Right lobe of liver (tissue), 6 donors: ENCODE measurements around the gene GLCE. TPM values are rescaled to one million over a fixed set of nuclear protein-coding genes. Genes with fewer than 3 reads are reported as not detected.

ENCODE experiments used
- ATAC-seq, 4 donors: fragments of 200-7000 bp; cut with Tn5 transposase; one replicate each; pipeline ENCODE4 v1.9.1; 2020; ENCODE audit warnings: mild to moderate bottlenecking in 4 of 4, moderate library complexity in 4 of 4
- DNase-seq, 3 donors: peaks; one replicate each; pipeline ENCODE4 v3.0.0-alpha.2; 2020
- H3K27ac ChIP-seq, 3 donors: fragments of 200-600 bp; one replicate each; pipeline ENCODE4 v1.8.0; 2022
- H3K27me3 ChIP-seq, 2 donors: fragments of 200-600 bp; one replicate each; pipeline ENCODE4 v1.8.0; 2022
- H3K36me3 ChIP-seq, 4 donors: fragments of 200-600 bp; sonication (generic) in 1 of 4; one replicate each; pipeline versions ENCODE4 v1.5.1 to v1.8.0; 2017 to 2022; ENCODE audit warnings: control low read depth in 1 of 4
- H3K4me1 ChIP-seq, 4 donors: fragments of 200-600 bp; sonication (generic) in 1 of 4; one replicate each; pipeline versions ENCODE4 v1.5.1 to v1.8.0; 2017 to 2022; ENCODE audit warnings: control low read depth in 1 of 4
- H3K4me3 ChIP-seq, 3 donors: fragments of 200-600 bp; one replicate each; pipeline ENCODE4 v1.8.0; 2022
- H3K9me3 ChIP-seq, 4 donors: fragments of 200-600 bp; sonication (generic) in 1 of 4; one replicate each; pipeline versions ENCODE4 v1.5.1 to v1.8.0; 2017 to 2022; ENCODE audit warnings: control low read depth in 1 of 4
- POLR2A ChIP-seq: fragments of 450-650 bp; IDR thresholded peaks from one replicate; pipeline ENCODE4 v1.6.1; 2017; ENCODE audit warnings: antibody characterized with exemption, mild to moderate bottlenecking
- WGBS: methylation state at CpG from one replicate; pipeline ENCODE4 v1.1.6; 2018; ENCODE audit warnings: low coverage, low lambda C conversion rate; ENCODE audit not compliant: insufficient coverage; ENCODE audit errors: missing lambda C conversion rate; 5-methylcytosine and 5-hydroxymethylcytosine counted together
- intact Hi-C, 2 donors: fragments of 100-400 bp; cut with DNase I; formaldehyde crosslinking; loops; one replicate each; pipeline versions ENCODE4 v1.11.2 to v1.14.1; 2022
- total RNA-seq, 6 experiments: library from RNA; depleted of rRNA in 2 of 6; stranded (reverse); fragments of >200 nt in 2 of 6; fragmentation: NEBNext Ultra II Directional in 3 of 6; extraction: Animal tissue kit (Norgen Biotek cat#: 25700) in 3 of 6; gene quantifications; one replicate each; pipeline versions ENCODE4 v1.1.0 to v1.2.4, GENCODE V29; 2016 to 2023
- TF ChIP-seq, protein P1 (sequence below), 4 donors: fragments of 200-600 bp in 3 of 4; fragments of 450-650 bp in 1 of 4; IDR thresholded peaks; one replicate each; pipeline versions ENCODE4 v1.5.1 to v1.8.0; 2016 to 2022; ENCODE audit warnings: antibody characterized with exemption in 4 of 4, mild to moderate bottlenecking in 2 of 4
- donor health status: DM: no; HTN: yes; CAD: no.
- donor health status: DM: no; HTN: no; CAD: no.
- donor health status: DM: no; HTN: no; CAD: no.
- donor health status: DM: no; HTN: yes; CAD: no.
- donor health status: DM: no; HTN: yes; CAD: no.

Gene GLCE
- total RNA-seq, 6 experiments from 2014 or later: 8.1 to 23.5 (median 15.4) TPM

DNA sequence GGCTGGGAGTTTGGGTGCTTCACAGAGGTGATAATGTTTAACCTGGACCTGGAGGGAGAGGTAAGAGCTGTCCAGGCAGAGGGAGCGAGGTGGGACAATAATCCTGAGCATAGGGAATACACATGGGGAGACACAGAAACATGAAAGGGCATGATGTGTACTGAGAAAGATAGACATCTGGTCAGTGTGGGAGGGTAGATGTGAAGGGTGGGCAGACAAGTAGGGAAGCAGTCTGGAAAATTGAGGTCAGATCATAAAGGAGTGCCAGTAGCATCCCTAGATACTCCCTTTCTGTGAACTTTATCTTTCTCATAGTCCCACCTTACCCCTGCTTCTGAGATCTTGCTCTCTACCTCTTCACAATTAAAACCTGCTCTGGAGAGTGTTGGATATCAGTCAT, 12.0 kb upstream of the GLCE start:
- ATAC-seq (no peak), DNase-seq (no peak)
- Histone ChIP-seq H3K4me1 (no peaks in the 10 kb centered on the region), H3K4me3 (no peak overlapping the region), H3K27ac (no peak overlapping the region), H3K9me3 (no peaks in the 10 kb centered on the region), H3K27me3 (no peaks in the 10 kb centered on the region), H3K36me3 (no peaks in the 10 kb centered on the region)
- TF ChIP-seq POLR2A: no peak
- TF ChIP-seq, protein P1, sequence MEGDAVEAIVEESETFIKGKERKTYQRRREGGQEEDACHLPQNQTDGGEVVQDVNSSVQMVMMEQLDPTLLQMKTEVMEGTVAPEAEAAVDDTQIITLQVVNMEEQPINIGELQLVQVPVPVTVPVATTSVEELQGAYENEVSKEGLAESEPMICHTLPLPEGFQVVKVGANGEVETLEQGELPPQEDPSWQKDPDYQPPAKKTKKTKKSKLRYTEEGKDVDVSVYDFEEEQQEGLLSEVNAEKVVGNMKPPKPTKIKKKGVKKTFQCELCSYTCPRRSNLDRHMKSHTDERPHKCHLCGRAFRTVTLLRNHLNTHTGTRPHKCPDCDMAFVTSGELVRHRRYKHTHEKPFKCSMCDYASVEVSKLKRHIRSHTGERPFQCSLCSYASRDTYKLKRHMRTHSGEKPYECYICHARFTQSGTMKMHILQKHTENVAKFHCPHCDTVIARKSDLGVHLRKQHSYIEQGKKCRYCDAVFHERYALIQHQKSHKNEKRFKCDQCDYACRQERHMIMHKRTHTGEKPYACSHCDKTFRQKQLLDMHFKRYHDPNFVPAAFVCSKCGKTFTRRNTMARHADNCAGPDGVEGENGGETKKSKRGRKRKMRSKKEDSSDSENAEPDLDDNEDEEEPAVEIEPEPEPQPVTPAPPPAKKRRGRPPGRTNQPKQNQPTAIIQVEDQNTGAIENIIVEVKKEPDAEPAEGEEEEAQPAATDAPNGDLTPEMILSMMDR (IDR thresholded peaks at IDR 0.05): no peak
- intact Hi-C loops: no loop called here
- WGBS: no CpG with 5 or more reads among the region's 1 CpG

DNA sequence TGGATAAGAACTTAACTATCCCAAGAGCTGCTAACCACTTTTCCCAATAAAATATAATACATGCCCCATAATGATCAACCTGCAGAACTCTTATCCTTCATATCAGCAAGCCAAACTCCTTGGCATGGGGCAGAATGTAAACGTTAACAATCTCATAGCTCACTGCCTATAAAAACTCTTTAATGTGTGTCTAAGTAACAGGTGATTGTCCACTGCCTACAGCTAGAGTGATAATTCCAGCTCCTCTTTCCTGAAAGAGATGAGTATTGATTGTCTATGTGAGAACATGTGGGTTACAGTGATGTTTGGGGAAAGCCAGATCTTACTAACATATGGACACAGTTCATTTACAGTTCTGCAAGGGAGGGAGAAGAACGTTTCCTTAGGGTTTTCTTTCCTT, 11.3 kb upstream of the GLCE start:
- no peak for ATAC-seq
- intact Hi-C loops: no loop called here
- Histone ChIP-seq H3K4me3 (no peak overlapping the region), H3K27ac (no peak overlapping the region), H3K9me3 (no peaks in the 10 kb centered on the region), H3K27me3 (no peaks in the 10 kb centered on the region), H3K36me3 (no peaks in the 10 kb centered on the region), H3K4me1 (no peaks in the 10 kb centered on the region)
- WGBS: 63% methylated on average over 2 of the region's 2 CpGs
- no peak for TF ChIP-seq POLR2A
- TF ChIP-seq, protein P1 (IDR thresholded peaks at IDR 0.05): no peak
- DNase-seq: no peak

DNA sequence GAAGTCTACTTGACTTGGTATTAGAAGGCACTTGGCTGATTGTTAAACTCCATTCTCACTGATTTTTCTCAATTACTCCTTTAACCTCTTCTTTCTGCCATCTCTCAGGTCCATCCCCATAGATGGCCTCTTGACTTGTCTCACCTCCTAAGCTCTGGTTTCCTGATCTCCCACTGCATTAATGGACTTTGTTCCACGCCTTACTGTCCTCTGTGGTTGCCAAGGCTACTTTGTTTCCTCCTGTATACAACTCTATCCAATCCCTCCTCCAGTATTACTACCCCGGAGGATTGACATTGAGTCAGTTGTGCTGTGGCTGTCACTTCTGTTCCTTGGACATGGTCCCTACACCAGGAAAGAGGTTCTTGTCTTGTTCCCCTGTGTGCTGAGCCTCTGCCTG, 10.6 kb upstream of the GLCE start:
- no peaks in the 10 kb centered on the region for H3K27me3 ChIP-seq
- DNase-seq (no peak), ATAC-seq (no peak)
- 69% methylated on average over 2 of the region's 2 CpGs for WGBS
- no peak overlapping the region for H3K4me3 ChIP-seq
- H3K4me1 ChIP-seq: no peaks in the 10 kb centered on the region
- no peak for TF ChIP-seq POLR2A
- TF ChIP-seq, protein P1 (IDR thresholded peaks at IDR 0.05): no peak
- H3K36me3 ChIP-seq: no peaks in the 10 kb centered on the region
- no peaks in the 10 kb centered on the region for H3K9me3 ChIP-seq
- H3K27ac ChIP-seq: no peak overlapping the region
- intact Hi-C loops: no loop called here

DNA sequence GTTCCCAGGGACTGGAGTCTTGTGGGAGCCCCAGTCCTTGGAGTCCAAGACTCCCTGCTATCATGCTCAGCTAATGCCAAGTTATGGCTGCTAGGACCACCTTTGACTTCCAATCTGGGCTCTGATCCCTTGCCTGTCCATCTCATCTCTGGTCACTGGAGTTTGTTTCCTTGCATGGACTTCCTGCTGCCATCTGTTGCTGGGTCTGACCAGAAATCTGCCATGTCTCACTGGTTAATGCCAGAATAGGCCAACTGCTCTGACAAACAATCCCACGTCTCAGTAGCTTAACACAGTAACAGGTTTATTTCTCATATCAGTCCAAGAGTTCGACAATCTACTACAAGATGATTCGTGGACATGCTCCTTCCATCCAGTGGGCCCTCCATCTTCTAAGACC, 10.1 kb upstream of the GLCE start:
- Histone ChIP-seq H3K9me3 (no peaks in the 10 kb centered on the region), H3K36me3 (no peaks in the 10 kb centered on the region), H3K27me3 (no peaks in the 10 kb centered on the region), H3K27ac (no peak overlapping the region), H3K4me3 (no peak overlapping the region), H3K4me1 (no peaks in the 10 kb centered on the region)
- intact Hi-C loops: no loop called here
- ATAC-seq (no peak), DNase-seq (no peak)
- WGBS: 85% methylated on average over 3 of the region's 3 CpGs
- TF ChIP-seq, protein P1 (IDR thresholded peaks at IDR 0.05): no peak
- TF ChIP-seq POLR2A: no peak

DNA sequence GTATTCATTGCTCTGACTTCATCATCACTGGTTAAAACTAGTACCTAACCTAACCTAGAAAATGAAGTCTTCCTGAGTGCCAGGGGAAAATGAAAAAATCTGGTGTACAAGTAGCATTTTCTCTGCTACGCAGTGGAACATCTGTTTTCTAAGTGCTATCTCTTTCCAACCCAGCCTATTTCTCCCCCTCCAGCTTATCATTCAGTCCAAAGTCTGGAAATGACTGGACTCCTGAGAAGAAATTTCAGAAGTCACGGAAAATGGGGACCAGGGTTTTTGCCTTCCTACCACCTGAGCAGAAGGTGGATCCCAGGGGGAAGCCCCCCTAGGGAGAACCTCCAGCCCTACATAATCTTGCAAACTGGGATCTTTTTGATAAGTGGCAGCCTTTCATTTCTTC, 9.6 kb upstream of the GLCE start:
- Histone ChIP-seq H3K36me3 (no peaks in the 10 kb centered on the region), H3K27ac (no peak overlapping the region), H3K9me3 (no peaks in the 10 kb centered on the region), H3K4me3 (no peak overlapping the region), H3K27me3 (no peaks in the 10 kb centered on the region), H3K4me1 (no peaks in the 10 kb centered on the region)
- intact Hi-C loops: no loop called here
- DNase-seq (no peak), ATAC-seq (no peak)
- 93% methylated on average over 2 of the region's 2 CpGs for WGBS
- TF ChIP-seq POLR2A: no peak
- TF ChIP-seq, protein P1 (IDR thresholded peaks at IDR 0.05): no peak
